NCI-H69 (cell line): ENCODE results near the gene ZMYND15.
A peak's percentile ranks its signal among the peaks of the same experiment; 100 is the strongest.

Source experiments
- DNase-seq: peaks from one replicate; lab custom pipeline; 2025; lab: John Stamatoyannopoulos, UW

Gene ZMYND15

DNA sequence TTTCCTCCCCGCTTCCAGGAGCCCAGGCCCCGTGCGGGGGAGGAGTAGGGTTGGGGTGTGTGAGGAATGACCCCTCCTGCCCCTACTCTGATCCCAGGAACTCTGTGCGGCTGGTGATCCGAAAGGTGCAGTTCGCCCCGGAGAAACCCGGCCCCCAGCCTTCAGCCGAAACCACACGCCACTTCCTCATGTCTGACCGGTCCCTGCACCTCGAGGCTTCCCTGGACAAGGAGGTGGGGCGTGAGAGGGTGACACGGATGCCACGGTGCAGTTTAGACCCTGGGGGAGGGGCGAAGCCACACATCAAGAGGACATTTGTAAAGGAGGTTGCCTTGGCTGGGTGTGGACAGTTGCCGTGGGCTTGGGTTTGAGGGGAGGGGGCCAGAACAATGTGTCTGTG, 21.8 kb upstream of the ZMYND15 start:
- no peak for DNase-seq

DNA sequence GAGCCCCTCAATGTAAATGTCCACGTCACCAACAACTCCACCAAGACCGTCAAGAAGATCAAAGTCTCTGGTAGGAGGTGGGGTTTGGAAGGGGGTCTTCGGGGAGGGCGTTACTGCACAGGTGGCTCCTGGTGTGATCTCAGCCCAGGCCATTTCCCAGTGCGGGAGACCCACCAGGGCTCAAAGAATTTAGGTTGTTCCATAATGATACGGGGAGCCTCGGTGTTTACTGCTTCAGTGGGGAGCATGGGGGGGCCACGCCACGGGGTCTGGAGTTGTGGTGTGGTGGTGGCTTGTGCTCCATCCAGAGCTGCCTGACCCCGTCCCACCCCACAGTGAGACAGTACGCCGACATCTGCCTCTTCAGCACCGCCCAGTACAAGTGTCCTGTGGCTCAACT, 21.4 kb upstream of the ZMYND15 start:
- no peak for DNase-seq

DNA sequence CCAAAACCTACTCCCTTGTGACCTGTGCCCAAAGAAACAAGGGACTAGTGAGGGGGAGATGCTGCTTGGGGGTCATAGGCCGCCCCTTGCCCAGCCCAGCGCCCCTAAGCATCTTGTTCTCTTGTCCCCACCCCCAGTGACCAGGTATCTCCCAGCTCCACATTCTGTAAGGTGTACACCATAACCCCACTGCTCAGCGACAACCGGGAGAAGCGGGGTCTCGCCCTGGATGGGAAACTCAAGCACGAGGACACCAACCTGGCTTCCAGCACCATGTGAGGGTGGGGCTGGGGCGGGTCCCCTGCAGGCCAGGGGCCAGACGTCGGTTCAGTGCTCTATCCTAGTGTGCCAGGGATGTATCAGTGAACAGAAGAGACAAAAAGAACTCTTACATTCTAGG, 20.5 kb upstream of the ZMYND15 start:
- no peak for DNase-seq

DNA sequence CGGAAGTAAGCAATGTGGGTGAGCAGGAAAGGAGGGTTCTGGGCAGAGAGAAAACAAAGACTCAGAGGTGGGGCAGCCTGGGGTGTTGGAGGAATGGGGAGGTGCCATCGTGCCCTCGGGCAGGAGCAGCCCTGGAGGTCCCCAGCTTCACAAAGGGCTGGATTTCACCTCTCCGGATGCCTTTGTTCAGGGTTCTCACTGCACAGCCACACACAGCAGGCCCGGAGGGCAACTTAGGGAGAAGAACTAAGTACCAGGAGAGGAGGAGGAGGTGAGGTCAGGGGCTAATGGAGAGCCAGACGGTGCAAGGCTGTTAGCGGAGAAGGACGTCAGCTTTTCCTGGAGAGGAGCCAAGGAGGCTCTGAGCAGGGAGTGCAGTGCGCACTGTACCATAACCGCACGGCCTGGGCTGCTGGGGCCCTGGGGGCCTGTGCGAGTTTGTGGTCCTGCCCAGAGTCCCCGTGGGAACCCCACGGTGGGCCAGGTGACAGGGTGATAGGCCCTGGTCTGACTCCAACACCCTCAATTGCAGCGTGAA, 19.9 kb upstream of the ZMYND15 start:
- DNase-seq: peak; percentile 61

DNA sequence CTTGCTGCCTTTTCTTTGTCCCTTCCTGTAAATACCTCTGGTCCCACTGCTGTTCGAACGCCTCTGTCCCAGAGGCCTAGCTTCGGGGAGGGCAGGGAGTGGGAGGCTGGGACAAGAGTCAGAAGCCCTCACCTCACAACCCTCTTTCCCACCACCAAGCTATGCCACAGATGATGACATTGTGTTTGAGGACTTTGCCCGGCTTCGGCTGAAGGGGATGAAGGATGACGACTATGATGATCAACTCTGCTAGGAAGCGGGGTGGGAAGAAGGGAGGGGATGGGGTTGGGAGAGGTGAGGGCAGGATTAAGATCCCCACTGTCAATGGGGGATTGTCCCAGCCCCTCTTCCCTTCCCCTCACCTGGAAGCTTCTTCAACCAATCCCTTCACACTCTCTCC, 18.8 kb upstream of the ZMYND15 start:
- no peak for DNase-seq

DNA sequence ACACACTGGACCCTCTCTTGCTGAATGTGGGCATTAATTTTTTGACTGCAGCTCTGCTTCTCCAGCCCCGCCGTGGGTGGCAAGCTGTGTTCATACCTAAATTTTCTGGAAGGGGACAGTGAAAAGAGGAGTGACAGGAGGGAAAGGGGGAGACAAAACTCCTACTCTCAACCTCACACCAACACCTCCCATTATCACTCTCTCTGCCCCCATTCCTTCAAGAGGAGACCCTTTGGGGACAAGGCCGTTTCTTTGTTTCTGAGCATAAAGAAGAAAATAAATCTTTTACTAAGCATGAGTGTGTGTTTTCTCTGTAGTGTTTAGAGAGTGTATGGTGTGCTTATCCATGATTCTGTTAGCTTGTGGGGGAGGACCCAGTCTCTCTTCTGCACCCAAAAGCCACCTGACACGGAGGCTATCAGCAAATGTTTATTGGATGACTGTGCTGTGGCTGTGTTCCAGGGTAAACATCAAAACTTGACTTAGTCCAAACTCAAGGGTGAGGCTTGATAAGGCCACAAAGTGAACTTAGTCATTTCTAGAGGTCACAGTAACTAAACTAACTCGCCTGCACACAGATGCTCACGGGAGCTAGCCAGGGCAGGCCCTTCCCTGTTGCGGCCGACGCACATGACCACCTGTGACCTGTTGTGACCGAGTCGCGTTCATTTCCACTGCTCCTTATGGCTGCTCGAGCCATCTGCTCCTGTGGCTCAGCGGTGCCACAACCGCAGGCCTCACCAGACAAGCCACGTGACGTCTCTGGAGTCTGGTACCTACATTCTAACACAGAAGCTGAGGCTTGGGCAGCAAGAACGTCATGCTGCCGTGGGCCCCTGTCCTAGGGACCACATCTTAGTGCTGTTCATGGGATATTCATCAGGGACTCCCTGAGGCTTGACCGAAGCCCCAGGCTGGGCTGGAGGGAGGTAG, 18.2 kb upstream of the ZMYND15 start:
- no peak for DNase-seq

DNA sequence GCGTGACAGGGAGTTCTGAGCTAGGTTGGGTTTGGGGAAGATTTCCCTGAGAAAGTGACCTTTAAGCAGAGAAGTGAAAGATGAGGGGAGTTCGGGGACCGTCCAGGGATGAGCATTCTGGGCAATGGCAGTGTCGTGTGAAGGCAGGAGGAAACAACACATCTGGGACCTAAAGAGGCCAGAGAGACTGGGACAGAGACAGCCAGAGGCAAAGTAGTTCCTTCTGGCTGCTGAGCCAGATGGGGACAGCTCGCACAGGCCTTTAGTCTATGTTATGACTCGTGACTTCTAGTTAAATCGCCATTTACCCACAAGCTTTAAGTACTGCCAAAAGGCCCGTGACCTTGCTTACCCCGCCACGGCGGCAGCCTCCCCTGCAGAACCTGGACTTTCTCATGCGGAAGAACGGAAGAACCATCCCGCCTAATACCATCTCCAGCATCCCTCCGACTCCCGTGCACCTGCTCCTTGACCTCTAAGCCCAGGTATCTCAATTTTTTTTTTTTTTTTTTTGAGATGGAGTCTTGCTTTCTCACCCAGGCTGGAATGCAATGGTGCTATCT, 16.9 kb upstream of the ZMYND15 start:
- DNase-seq: no peak

DNA sequence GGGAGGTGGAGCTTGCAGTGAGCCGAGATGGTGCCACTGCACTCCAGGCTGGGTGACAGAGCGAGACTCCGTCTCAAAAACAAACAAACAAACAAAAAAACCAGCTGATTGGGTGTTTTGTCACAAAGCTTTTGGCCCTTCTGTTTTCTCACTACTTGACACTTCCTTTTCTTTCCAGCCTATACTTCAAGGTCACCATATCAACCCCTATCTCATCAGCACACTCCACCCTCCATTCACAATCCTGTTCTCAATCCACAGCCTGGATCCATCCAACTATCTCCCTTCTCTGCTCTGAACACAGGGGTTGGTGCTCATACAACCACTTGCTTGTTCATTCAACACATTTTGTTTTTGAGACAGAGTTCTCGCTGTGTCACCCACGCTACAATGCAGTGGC, 15.0 kb upstream of the ZMYND15 start:
- DNase-seq: no peak

DNA sequence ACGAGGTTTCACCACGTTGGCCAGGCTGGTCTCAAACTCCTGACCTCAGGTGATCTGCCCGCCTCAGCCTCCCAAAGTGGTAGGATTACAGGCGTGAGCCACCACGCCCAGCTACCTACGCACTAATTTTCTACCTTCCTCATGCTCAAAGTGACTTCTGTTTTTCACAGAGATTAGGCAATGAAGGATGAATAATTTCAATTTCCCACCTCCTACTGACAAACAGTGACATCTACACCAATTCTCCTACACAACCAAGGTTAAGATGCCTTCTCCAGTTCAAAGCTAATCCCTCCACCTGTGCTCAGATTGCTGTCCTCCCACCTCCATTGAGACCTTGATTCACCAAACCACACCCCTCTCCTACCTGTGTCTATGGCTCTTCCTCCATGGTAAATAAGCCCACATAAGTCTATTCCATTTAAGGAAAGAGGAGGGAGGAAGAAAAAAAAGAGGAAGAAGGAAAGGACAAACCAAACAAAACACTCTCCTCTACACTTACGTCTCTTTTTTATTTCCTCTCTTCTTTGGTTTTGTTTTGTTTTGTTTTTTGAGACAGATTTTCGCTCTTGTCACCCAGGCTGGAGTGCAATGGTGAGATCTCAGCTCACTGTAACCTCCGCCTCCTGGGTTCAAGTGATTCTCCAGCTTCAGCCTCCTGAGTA, 13.9 kb upstream of the ZMYND15 start:
- DNase-seq: no peak

DNA sequence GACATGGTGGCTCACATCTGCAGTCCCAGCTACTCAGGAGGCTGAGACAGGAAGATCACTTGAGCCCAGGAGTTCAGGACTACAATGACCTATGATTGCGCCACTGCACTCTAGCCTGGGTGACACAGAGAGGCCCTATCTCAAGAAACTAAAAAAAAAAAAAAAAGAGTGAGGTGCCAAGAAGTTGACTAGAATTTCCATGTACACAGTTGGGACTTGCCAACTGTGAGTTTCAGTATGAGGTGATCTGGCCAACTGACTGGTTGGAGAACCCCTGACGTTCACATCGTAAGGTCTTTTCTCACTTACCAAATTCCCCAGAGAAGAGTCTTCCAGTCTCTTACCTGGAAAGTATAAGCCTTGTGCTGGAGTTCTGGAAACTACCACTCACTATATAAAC, 11.5 kb upstream of the ZMYND15 start:
- no peak for DNase-seq

DNA sequence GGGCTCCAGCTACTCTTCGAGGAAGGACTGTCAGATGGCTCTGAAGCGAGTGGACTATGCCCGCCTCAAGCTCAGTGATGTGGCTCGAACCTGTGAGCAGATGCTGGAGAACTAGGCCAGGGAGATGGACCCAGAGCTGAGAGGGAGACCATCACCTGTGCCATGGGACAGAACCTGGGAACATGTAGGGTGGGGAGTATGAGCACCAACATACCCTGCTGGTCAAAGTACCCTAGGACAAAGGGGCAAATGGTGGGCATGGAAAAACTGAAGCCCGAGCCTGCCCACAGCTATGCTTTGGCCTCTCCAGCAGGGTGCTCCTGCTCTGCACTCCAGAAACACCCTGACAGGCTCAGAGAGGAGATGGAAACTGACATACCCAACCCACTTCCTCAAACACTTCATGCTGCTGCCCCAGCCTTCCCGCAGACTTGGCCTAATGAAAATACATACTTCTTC, 6.5 kb upstream of the ZMYND15 start:
- DNase-seq: no peak

DNA sequence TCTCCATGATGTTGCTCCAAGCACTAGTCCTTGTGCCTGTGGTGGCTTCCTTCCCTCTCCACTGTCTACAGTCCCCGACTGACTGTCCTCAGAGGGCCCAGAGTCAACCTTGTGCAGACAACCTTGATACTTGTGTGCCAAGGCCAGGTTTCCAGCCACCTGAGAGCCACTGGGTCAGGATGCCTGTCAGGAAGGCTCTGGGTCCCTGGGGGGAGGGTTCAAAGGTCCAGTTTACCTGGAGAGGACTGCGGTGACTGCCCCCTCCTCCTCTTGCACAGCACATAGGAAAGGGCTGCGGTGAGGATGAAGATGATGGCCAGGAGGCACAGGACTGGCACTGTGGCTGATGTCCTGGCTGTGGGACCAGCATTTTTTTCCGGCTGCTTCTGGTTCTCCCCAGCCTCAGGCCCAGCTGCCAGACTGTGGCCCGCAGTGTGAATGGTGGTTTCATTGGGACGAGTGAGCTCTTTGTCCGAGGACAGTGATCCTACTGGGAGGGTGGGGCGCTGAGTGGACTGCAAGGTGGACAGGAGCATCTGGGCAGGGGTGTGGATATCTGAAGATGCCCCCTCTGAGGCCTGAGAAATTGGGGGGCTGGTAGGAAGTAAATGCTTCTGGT, 4.7 kb upstream of the ZMYND15 start:
- DNase-seq: no peak

DNA sequence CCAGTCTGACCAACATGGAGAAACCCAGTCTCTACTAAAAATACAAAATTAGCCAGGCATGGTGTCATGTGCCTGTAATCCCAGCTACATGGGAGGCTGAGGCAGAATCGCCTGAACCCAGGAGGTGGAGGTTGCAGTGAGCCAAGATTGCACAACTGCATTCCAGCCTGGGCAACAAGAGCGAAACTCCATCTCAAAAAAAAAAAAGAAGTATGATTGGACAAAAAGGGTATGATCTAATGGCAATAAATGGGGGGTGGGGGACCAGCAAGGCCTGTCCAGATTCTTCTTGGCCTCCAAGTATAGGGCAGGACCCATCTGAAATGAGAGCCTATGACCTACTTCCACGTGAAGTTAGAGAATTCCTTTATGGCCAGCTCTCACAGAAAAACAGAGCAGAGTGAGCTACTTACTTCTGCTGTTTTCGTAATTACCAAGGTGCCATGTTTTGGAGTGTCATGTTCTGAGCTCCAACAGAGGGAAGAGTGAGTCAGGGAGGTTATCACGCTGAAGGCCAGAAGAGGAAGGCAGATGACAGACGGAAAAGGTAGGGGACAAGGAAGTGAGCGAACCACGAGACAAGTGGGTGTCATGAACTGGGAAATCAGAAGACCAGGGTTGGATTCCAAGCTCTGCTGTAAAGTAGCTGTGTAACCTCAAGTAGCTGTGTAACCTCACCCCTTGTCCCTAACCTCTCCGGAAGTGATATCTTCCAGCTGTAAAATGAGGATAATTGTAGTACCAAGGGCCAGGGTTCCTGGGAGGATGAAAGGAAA, 3.6 kb upstream of the ZMYND15 start:
- no peak for DNase-seq

DNA sequence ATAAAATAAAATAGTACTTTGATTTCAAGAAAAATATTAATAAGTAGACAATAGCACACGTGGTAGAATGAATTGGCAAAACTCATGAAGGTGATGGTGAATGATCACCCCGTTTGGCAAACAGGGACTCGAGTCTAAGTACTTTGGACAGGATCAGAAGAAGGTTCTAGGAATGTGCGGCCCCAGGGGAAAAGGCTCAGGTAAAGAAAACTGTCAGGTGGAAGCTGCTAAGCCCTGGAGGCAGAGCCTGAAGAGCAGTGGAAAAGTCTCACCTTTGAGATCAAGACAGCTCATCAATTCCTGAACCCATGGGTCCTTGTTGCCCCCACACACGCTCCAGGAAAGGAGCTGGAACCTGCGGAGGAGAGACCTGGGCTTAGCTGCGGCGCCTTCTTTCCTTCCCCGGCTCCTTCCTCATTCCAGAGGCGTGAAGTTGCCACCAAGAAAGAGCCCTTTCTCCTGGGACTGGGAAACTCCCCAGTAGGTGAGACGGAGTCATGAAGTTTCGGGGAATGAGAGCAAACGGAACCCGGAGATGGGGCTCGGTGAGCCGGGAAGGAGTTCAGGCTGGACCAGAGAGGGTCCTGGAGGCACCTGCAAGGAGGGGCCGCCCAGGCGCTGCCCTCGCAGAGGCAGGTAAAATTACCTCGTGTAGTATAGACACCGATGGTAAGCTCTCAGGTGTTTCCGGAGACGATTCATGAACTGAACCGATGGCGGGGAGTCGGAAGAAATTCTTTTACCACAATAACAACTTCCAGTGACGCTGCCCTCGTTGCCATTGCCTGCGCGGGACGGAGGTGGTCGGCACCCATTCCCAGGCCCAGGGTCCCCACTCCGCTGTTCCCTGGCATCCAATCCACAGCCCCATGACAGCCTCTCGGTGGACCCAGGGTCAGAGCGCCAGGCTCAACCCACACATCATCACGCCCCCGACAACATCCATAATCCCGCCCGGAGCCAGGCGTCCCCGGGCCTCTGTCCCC, 1.2 kb upstream of the ZMYND15 start:
- DNase-seq: no peak

DNA sequence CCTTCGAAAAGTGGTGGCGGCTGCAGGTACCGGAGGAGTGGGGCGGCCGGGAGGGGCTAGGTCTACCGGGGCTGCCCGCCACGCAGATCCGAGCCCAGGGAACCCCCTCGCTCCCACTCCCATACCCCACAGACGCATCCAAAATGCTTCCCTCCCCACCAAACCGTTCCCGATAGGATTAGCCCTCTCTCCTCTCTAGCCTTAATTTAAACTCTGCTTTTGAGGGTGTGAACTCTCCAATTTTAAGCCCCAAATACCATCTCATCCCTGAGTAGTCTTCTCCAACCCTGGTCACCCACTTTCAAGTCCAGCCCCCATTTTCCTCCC, 355 bp downstream of the ZMYND15 start:
- no peak for DNase-seq

DNA sequence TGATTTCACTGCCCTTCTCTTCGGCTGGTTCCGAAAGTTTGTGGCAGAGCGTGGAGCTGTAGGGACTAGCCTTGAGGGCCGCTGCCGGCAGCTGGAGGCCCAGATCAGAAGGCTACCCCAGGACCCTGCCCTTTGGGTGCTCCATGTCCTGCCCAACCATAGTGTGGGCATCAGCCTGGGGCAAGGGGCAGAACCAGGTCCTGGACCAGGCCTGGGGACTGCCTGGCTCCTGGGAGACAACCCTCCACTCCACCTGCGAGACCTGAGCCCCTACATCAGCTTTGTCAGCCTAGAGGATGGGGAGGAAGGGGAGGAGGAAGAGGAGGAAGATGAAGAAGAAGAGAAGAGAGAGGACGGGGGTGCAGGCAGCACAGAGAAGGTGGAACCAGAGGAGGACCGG, 951 bp downstream of the ZMYND15 start:
- DNase-seq: no peak

DNA sequence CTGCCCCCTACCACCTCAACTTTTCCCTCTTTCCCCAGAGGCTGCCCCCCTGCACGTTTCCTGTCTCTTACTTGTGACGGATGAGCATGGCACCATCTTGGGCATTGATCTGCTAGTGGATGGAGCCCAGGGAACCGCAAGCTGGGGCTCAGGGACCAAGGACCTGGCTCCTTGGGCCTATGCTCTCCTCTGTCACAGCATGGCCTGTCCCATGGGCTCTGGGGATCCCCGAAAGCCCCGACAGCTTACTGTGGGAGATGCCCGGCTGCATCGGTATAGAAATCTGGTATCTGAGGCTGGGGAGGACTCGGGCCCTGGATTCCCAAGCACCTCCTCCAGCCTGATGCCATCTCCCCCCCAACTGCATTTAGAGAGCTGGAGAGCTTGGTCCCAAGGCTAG, 1.9 kb downstream of the ZMYND15 start:
- DNase-seq: no peak

DNA sequence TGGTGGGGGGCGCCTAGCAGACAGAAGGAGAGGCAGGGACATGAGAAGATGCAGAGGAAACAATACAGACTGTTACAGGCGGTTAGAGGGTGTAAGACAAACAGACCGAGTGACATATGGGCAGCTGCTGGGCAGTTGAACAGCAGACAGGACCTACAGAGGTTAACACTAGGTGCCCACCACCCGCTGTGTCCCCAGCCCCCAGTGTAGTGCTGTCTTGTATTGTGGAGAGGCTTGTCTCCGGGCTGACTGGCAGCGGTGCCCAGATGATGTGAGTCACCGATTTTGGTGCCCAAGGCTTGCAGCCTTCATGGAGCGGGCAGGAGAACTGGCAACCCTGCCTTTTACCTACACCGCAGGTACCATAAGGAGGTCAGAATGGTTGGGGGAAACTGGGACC, 2.5 kb downstream of the ZMYND15 start:
- DNase-seq: no peak

DNA sequence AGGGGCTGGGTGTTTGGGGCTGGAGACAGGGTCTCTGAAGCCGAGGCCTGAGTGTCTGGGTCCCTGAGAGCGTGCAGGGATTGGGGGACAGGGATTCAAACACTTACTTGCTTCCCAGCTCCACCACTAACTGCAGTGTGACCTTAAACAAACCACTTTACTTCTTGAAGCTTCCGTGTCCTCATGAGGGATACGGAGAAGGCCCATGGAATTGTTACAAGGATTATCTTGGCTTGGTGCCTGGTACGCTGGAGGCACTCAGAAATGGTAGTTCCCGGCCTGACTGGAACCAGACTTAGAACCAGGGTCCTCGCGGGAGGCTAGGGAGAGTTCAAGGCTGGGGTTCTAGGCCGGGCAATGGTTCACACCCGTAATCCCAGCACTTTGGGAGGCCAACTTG, 3.0 kb downstream of the ZMYND15 start:
- DNase-seq: no peak

DNA sequence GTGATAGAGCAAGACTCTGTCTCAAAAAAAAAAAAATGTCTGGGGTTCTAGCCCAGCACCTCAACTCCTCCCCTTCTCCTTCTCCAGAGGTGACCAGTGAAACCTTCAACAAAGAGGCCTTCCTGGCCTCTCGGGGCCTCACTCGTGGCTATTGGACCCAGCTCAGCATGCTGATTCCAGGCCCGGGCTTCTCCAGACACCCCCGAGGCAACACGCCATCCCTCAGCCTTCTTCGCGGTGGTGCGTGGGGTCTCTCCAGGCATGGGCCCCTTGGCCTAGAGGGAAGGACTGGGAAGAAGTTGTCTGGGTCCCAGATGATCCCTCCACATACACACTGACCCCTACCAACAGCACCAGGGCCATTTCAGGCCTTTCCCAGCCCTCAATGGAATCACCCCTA, 3.6 kb downstream of the ZMYND15 start:
- no peak for DNase-seq

DNA sequence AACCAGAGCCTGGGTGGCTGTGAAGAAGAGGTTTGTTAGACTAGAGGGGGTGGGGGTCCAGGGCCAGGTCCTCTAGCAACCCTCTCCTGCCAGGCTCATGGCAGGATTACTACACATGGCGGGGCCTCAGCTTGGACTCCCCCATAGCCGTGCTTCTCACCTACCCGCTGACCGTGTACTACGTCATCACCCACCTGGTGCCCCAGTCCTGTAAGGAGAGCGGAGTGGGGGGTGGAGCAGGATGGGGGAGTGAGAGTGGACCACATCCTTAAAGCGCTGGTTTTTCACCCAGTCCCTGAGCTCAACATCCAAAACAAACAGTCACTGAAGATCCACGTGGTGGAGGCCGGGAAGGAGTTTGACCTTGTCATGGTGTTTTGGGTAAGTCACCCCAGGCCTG, 4.3 kb downstream of the ZMYND15 start:
- no peak for DNase-seq
